Stimulated activated CD4-positive, alpha-beta T cell treated with anti-CD3 and anti-CD28 coated beads, Interleukin-2, amount 100 ng/mL, for 4 hours (primary cell): ENCODE results near the gene DNAJC30.
"Not testable (repeated sequence)": the region's sequence is repeated elsewhere in the genome, so short reads cannot be mapped to it uniquely, and the experiment has no call there.

Source experiments
- DNase-seq: peaks from one replicate; pipeline ENCODE4 v3.0.0-alpha.2; 2020; ENCODE audit warnings: low read depth

The DNAJC30 gene

DNA sequence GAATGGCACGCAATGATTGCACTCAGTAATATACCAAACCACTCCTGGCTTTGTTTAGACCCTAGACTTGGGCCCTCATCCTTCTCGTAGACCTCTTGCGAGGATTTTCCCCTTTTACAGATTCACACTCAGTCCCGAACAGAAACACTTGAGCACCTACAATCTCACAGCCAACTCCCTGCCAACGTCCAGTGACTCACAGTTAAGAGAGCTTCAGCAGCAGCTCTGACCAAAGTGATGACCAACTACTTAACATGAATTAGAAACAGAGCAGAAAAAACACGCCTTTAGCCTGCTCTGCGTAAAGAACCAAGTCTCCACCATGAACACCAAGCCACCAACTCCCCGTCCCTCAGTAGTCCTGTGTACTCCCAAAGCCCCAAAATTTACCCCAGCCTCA is 2.2 kb downstream of the DNAJC30 start:
- no peak for DNase-seq

DNA sequence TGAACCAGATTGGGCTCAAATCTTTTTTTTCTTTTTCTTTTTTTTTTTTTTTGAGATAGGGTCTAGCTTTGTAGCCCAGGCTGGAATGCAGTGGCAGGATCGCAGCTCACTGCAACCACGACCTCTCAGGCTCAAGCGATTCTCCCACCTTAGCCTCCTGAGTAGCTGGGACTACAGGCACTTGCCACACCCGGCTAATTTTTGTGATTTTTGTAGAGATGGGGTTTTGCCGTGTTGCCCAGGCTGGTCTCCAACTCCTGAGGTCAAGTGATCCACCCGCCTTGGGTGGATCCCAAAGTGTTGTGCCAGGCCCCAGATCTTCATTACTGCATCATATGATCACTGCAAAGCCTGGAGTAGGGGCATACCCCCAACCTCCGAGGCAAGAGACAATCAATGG is 2.8 kb downstream of the DNAJC30 start:
- no peak for DNase-seq

DNA sequence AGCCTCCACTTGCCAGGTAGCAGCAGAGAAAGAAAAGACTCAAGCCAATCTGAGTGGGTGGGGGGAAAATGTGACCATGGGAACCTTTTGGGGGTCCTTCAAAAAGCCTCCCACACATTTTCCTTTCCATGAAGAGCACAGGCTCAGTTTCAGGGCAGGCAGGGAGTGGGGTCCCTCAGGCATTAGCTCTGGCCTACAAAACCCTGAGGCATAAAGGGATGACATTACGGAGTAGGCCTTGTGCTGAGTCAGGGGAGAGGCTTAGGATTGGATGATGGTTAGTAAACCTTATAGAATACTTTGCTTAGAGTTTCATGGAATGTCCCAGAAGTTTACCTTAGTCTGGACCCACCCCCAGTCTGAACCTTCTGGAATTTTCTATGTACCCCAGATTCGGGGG is 3.5 kb downstream of the DNAJC30 start:
- no peak for DNase-seq

DNA sequence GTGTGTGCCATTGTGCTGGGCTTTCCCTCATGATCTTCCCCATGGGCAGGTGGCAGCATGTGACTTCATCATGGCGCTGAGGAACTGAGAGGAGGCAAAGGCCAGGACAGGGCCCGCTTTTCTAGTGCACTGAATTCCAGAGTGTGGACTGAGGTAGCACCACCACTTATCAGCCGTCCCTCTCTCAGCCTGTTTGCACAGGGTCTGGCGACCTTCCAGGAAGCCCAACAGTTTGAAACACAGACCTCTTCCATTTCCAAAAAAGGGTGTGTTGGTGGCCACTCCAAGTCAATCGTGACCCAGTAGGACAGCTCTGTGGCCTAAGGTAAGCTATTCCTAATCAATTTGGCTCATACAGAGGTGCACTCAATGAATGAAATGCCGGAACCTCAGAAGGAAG is 4.4 kb downstream of the DNAJC30 start:
- no peak for DNase-seq

DNA sequence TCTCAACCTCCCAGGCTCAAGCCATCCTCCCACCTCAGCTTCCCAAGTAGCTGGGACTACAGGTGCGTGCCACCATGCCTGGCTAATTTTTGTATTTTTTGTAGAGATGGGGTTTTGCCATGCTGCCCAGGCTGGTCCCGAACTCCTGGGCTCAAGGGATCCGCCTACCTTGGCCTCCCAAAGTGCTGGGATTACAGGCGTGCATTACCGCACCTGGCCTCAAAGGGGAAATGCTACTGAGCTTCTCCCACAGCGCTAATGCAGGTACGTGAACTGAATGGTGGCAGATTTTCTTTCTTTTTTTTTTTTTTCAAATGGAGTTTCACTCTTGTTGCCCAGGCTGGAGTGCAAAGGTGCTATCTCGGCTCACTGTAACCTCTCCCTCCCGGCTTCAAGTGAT is 7.2 kb downstream of the DNAJC30 start:
- not testable (repeated sequence) for DNase-seq

DNA sequence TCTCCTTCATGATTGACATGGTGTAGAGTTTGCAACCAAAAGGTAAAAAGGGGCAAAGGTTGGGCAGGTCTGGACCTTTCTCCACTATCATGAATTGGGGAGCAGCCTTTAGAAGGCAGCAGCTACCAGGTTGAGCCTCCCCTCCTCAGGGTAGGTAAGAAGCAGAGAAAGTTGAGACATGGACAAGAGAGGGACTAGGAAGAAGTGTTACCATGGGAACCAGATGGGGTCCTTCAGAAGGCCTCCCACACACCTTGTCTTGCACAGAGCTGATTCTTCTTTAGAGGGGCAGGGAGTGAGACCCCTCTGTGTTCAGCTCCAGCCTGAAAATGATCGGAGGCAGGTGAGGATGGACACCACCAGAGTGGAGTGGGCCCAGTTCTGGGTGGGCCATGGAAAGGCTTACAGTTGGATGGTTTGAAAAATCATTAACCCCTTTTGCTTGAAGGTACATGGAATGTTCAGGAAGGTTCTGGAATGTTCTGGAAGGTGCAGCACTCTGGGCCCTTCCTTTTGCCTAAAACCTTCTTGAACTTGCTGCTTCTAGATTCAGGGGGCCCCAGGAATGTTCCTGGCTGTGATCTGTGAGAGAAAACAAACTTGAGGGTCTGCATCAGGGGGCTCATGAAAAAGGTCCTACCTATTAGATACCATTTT is 8.7 kb downstream of the DNAJC30 start:
- DNase-seq = no peak

DNA sequence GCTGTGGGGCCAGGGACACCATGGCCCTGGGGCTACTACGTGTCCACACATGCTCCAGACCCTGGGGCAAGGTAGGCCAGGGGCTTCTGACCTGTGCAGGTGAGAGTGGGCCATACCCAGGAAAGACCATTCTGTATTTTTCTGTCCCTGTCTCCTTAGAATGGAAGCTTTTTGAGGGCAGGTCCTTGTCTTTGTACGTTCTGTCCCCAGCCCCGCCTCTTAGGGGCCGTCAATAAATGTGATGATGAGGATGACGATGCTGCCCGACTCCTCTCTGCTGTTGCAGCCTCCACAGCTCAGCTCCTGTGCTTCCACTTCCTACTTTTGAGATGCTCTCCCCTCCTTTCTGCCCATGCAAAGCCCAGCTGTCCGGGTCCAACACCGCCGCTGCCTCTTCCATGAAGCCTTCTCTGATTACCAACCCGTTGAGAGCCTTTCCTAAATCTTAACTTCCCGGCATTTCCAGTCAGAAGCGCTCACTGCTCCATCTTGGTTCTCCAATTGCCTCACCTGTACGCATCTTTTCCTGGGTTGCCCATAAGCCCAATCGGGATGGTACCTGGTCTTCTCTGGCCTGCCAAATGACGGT is 11.3 kb downstream of the DNAJC30 start:
- DNase-seq = no peak

DNA sequence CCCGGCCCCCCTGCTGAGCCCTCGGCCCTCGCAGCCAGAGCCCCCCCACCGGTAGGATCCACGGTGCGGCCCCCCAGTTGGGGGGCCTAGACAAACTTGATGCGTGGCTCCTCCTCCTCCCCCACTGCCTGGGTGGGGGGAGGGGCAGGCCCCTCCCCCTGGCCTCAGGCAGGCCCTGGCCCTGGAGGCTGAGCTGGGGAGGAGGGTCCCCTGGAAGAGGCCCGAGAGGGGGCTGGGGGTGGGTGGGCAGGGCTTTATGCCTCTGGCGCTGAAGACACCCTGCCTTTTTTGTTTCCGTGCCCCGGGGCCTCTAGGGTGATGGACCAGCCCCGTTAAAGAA is 12.0 kb downstream of the DNAJC30 start:
- DNase-seq = no peak

DNA sequence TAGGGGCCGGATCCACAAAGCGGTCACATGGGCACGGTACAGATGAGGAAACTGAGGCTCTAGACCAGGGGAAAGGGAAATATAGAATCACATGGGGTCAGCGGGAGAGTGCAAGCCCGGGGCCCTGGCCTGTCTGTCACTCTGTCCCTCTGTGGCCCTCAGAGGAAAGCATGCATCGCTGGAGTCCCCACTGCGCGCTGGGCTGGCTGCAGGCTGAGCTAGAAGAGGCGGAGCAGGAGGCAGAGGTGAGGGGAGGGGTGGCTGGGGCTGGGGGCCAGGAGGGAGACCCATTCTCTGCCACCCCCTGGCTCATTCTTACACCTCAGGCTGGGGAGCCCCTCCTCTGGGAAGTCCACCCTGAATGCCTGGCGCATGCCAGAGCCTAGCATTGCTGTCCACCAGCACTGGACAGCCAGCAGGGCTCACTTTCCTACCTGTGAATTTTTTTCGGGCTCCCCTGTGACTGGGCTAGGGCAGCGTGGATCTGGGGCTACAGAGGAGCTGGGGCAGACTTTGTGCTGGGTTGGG is 13.3 kb downstream of the DNAJC30 start:
- no peak for DNase-seq

DNA sequence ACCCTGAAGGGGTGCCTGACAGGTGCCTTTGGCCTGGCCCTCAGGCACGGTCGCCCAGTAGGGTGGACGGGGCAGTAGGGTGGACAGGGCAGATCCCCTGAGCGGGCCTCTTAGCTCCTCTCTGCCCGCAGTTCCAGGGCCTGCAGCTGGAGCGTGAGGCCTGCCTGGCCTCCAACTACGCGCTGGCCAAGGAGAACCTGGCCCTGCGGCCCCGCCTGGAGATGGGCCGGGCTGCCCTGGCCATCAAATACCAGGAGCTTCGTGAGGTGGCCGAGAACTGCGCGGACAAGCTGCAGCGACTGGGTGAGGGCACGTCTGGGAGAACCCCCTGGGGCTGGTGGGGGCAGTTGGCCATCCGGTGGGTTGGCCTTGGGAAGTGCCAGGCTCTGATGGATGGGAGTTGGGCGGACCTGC is 14.0 kb downstream of the DNAJC30 start:
- DNase-seq = no peak

DNA sequence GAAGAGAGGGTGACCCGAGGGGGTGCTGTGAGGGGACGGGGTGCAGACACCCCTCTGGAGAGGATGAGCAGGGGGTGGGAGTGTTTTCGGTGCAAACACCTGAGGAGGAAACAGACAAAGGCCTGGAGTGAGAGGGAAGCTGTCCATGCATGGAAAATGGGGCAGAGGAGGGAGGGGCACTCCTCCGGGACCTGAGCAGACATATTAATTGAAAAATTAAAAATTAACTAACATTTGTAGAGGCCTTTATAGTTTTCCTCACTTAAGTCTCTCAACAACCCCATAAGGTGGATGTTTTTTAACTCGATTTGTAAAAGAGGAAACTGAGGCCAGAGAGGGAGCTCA is 14.4 kb downstream of the DNAJC30 start:
- DNase-seq = no peak

DNA sequence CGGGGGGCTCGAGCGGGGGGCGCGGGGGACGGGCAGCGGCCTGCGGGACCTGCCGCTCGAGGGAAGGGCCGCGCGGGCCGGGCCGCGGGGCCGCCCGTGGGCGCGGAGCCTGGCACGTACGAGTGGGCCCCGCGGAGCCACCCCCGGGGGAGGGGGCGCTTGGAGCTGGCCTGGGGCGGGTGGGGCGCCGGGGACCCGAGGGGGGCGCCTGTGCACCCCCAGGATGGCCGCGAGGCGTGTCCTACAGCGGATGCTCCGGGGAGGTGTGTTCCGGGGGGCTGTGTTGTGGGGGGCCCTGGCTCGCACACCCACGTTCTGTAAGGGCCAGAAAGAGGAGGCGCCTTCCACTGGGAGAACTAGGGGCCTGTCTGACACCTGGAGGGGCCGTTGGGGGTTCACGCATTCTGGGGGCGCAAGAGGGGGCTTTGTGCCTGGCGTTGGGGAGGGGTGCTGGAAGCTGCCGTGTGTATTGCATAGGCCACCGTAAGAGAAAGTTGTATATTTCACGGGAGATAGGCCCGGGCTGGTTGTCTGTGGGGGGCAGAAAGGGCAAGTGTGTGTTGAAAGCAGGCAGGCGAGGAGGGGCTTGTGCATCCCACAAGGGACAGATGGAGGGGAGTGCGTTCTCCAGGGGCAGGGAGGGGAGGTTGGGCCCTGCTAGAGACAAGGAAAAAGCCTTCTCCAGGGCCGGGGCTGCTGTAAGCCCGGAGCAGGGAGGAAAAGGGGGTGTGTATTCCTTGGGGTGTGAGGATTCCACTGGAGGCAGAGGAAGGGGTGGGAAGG is 15.0 kb downstream of the DNAJC30 start:
- no peak for DNase-seq

DNA sequence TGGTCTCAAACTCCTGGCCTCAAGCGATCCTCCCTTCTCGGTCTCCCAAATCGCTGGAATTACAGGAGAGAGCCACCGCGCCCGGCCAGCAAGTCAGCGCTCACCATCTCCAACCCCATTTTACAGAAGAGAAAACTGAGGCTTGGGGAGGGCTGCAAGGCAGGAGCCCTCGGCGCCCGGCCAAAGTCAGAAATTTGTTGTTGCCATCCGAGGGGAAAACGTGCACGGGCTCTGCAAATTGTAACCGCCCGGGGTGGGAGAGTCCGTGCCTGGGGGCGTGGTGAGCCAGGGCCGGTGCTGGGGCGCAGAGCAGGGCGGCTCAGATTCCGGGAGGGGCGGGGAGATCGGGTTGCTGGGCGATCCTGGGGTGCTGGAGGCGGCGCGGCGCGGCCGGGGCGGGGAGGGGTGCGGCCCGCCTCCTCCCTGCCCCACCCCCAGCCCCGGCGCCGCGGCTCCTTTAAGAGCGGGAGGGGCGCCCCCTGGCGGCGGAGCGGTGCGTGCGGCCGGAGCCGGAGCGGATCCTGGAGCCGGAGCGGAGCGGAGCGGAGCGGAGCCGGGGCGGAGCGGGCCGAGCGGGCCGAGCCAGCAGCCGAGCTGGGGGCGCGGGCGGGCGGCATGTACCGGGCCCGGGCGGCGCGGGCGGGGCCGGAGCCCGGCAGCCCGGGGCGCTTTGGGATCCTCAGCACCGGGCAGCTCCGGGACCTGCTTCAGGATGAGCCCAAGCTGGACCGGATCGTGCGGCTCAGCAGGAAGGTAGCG is 15.7 kb downstream of the DNAJC30 start, which contains the start of gene VPS37D:
Gene VPS37D (plus strand): TSS at position 488 of the 759 bp plus-strand sequence. CDS start 128 bp downstream, at position 616.
- DNase-seq = peak; percentile 86

DNA sequence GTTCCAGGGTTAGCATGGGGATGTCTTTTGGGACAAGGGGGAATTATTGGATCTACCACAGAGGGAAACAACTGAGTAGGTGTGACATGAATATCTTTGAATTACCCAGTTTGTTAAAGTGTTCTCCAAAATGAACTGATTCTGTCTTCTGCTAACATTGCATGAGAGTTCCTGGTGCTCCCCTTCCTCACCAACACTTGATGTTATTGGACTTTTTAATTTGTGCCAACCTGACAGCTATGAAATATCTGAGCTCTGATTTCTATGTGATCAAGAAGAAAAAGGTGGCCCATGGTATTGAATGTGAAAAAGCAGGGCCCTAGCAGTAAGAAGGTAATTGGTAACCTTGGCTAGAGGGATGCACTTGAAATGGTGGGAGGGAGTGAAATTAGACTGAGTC is 20.2 kb downstream of the DNAJC30 start:
- DNase-seq = no peak

DNA sequence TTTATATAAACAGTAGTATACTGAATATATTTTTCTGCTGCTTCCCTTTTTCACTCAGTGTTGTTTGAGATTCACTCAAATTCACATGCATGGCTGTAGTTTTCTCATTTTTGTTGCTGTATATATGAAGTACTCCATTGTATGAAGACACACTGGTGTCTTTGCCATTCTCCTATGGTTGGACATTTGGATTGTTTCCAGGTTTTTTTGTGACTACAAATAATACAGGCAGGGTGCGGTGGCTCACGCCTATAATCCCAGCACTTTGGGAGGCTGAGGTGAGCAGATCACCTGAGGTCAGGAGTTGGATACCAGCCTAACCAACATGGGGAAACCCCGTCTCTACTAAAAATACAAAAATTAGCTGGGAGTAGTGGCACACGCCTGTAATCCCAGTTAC is 22.7 kb downstream of the DNAJC30 start:
- DNase-seq = not testable (repeated sequence)

DNA sequence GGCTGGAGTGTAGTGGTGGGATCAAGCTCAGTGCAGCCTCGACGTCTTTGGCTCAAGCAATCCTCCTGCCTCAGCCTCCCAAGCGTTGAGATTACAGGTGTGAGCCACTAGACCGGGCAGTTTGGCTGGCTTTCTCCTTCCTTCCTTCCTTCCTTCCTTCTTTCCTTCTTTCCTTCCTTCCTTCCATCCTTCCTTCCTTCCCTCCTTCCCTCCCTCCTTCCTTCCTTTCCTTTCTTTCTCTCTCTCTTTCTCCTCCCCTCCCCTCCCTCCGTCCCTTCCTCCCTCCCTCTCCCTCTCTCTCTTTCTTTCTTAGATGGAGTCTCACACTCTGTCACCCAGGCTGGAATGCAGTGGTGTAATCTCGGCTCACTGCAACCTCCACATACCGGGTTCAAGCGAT is 23.3 kb downstream of the DNAJC30 start:
- DNase-seq = no peak

DNA sequence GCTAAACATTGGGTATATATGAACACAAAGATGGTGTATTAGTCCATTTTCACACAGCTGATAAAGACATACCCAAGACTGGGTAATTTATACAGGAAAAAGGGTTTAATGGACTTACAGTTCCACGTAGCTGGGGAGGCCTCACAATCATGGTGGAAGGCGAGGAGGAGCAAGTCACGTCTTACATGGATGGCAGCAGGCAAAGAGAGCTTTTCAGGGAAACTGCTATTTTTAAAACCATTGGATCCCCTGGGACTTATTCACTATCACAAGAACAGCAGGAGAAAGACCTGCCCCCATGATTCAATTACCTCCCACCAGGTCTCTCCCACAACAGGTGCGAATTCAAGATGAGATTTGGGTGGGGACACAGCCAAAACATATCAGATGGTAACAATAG is 27.9 kb downstream of the DNAJC30 start:
- not testable (repeated sequence) for DNase-seq

DNA sequence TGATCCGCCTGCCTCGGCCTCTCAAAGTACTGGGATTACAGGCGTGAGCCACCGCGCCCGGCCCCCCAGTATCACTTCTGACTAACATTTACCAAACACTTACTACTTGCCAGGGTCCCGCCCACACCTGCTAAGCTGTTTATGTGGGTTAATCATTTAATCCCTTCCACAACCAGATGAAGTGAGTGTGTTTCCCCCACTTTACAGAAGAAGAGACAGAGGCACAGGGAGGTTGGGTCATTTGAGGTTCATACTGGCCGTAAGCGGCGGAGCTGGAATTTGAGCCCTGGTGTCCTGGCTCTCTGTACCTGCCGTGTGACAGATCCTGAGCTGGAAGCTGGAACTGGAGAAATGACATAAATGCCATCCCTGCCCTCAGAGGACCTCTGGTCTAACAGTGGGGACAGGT is 30.7 kb downstream of the DNAJC30 start:
- DNase-seq = no peak

DNA sequence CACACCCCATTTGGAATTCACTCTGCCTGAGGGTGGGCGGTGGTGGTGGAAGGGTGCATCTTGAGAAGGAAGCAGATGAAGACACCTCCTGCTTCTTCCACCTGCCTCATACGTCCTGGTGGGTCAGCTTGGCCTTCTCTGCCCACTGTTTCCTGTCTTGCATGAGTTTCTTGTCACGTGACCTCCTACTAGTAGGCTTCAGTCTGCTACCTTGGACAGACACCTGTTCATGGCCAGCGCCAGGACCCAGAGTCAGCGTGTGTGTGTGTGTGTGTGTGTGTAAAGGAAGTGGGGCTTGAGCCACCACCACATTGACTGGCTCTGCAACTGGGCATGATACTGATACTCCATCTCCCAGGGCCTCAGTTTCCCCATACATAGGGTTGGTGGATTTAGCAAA is 32.7 kb downstream of the DNAJC30 start:
- no peak for DNase-seq

DNA sequence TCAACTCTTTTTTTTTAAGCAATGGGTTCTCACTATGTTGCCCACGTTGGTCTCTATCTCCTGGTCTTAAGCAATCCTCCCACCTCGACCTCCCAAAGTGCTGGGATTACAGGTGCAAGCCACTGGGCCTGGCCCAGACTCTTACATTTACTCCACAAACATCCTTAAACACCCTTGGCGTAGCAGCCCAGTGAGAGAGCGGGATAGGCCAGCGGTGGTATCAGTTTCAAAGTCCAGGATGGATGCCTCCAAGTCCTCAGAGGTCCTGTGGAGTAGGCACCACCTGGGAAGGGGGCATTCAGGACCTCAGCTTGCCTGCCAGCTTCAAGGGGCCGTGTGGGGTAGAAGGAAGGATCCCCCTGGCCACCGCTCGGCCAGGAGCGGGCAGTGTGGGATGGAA is 33.7 kb downstream of the DNAJC30 start:
- DNase-seq = no peak

DNA sequence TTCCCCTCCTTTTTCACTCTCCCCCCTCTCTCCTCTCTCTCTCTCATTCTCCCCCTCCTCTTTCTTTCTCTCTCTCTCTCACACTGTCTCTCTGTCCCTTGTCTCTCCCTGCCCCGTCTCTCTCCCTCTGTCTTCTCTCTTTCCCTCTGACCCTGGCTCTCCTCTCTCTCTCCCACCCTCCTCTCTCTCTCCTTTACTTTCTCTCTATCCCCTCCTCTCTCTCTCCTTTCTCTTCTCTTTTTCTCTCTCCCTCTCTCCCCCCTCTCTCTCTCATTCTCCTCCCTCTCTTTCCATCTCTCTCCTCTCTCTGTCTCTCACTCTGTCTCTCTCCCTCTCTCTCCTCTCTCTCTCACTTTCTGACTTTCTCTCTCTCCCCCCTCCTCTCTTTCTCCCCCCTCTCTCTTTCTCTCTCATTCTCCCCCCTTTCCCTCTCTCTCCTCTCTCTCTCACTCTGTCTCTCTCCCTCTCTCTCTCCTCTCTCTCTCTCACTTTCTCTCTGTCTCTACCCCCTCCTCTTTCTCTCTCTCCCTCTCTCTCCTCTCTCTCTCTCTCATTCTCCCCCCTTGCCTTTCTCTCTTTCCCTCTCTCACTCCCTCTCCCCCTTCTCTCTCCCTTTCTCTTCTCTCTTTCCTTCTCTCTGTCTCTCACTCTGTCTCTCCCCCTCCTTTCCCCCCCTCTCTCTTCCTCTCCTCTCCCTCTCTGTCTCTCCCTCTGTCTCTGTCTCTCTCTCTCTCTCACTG is 34.5 kb downstream of the DNAJC30 start:
- DNase-seq = no peak
